NCI-H2171 treated with DMSO at 0.1 percent for 48 hours (cell line): ENCODE results near the gene IPO9.
"Not testable (repeated sequence)": the region's sequence is repeated elsewhere in the genome, so short reads cannot be mapped to it uniquely, and the experiment has no call there.

ENCODE experiments used
- DNase-seq: peaks from one replicate; lab custom pipeline; 2025; lab: John Stamatoyannopoulos, UW

IPO9 gene

DNA sequence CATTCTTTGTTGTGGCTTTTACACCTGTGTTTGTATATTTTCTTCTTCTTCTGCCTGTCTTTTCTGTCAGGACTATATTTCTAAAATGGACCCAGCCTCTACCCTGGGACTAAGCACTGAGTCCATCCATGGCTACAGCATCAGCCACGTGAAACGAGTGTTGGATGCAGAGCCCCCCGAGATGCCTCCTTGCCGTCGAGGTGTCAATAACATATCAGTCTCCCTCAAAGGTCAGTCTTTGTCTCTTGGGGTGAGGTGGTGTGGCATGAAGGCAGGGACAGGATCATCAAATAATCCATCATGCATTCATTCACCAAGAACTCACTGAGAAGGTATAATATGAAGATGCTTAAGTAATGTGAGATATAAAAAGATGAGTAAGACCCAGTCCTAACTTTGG is 19.1 kb upstream of the IPO9 start:
- DNase-seq, result no peak

DNA sequence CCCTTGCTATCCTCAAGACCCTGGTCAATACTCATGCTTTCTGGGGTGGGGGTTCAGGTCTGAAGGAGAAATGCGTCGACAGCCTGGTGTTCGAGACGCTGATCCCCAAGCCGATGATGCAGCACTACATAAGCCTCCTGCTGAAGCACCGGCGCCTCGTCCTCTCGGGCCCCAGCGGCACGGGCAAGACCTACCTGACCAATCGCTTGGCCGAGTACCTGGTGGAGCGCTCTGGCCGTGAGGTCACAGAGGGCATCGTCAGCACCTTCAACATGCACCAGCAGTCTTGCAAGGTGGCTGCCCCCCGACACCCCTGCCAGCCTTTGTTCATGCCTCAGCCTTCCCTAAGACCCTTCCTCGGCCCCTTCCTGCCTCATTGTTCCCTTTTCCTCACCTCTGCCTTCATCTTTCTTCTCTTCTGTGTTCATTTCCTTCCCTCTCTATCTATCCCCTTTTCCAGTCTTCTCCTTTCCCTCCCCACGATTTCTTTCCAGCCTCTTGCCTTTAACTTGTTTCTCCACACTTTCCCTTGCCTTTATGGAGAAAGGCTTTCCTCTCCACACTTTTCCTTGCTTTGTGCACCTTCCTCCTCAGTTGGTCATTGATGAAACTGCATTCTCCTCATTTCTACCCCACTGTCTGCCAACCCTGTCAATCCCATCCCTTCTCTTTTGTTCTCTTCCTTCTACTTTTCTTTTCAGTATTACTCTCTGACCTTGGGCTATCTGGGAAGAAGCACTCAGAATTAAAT is 18.3 kb upstream of the IPO9 start:
- no peak for DNase-seq

DNA sequence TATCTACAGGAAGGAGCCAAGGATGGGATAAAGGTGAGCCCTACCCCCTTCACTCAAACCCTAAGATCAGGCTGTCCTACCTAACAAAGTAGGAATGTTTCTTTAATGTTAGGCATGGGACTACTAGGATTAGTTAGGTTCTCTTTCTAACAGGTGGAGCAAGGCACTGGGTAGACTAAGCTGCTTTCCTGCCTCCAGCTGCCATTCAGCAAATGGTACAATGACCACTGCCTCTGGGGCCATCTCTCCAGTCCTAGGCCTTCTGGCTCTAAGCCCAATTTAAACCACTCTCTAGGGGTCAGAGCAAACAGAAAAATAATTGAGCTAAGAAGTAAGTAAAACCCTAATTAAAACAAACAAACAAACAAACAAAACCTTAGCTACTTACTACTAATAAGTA is 15.7 kb upstream of the IPO9 start:
- DNase-seq, result no peak

GRCh38 chr1:201816309-201816854 is 12.6 kb upstream of the IPO9 start:
- no peak for DNase-seq

GRCh38 chr1:201818971-201819750 is 9.8 kb upstream of the IPO9 start:
- no peak for DNase-seq

DNA sequence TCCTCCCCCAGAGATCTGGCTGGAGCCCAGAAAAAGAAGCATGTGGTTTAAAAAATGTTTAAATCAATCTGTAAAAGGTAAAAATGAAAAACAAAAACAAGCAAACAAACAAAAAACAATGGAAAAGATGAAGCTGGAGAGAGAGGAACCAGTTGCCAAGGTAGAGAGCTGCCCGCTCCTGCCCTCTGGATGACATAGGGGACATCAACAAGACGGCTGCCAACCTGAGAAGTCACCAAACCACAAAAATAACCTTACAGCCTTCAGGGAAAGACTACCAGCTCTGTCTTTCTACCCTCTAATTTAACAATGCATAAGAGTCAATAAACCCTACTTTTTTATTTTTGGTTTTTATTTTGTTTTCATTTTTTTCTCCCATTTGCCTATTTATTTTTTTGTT is 8.5 kb upstream of the IPO9 start:
- no peak for DNase-seq

DNA sequence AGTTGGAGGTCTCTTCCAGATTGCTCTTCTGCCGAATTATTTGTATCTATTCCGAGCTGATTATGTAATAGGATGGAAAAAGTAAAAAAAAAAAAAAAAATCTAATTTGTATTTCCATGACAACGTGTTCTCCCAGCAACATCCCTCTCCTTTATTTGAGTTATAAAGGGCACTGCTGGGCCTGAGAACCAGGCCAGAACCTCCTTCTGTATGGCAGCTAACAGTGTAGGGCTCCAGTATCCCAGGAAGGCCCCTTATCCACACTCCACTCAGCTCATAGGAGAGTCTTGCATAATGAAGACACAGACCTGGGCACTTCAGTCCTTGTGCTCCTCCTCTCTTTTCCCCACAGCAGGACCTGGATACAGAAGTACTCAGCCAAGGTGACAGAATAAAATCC is 3.7 kb upstream of the IPO9 start:
- no peak for DNase-seq

DNA sequence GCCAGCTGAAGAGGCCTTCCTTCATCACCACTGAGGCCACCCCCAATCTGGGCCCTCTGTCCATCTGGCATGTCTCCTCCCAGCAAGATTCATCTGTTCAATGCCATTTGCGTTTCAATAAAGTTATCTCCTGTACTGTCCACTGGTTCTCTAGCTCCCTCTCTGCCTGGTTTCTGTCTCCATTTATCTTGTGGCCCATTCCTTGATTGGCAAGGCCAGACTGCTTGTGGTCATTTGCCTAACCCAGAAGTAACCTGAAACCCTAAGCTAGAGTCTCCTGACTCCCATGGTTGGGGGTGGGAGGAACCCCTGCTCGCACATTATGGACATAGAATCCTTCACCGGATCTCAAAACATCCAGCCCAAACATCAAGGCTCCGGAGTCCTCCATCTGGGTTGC is 2.1 kb upstream of the IPO9 start:
- no peak for DNase-seq

- no peak for DNase-seq
Measured at GRCh38 chr1:201827321-201828216, 1.4 kb upstream of the IPO9 start.

GRCh38 chr1:201828217-201828819 is 639 bp upstream of the IPO9 start:
- DNase-seq, result no peak

DNA sequence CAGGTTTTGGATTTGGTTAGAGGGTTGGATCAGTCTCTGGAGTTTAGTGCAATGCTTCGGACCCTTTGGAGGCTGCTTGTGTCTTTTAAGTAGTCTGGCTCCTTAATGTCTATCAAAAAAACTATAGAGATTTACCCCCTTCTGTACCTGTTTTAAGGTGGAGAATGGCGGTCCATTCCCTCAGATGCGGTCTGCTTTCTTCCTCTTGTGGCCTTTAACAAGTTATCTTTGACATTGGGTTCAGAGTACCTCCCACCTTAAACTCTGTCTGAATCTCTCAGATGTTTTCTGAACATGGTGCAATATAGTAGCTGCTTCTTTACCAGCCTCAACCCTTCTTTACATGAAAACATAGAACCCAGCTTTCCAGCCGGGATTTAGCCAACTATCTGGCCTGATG is 2.4 kb downstream of the IPO9 start:
- DNase-seq, result no peak

GRCh38 chr1:201834621-201835020 is 5.7 kb downstream of the IPO9 start:
- no peak for DNase-seq

DNA sequence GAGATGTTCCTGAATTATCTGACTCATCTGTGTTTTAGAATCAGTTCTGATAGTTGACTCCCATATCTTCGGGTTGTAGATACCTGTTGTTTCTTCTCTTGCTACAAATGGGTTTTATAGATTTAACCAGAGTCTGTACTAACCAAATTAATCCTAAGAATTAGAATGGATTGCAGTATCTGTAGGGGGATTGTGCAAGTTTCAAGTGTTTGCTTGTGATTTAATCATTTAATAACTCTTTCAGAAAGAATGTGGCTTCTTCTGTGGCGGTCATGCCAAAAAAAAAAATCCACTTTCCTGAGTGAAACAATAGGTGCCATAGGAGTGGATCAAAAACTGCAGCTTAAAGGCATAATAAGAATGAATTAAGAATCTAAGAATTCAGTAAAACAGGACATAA is 9.4 kb downstream of the IPO9 start:
- DNase-seq, result no peak

GRCh38 chr1:201839089-201839488 is 10.1 kb downstream of the IPO9 start:
- DNase-seq, result not testable (repeated sequence)

DNA sequence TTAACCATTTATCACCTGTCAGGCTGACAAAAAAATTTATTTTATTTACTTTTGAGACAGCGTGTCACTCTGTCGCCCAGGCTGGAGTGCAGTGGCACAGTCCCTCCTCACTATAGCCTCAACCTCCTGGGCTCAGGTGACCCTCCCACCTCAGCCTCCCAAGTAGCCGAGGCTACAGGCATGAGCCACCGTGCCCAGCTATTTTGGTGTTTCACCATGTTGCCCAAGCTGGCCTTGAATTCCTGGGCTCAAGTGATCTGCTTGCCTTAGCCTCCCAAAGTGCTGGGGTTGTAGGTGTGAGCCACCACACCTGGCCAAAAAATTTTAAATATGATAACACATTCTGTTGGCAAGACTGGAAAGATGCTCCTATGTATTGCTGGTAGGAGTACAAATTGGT is 11.1 kb downstream of the IPO9 start:
- DNase-seq, result no peak

GRCh38 chr1:201840490-201840889 is 11.5 kb downstream of the IPO9 start:
- no peak for DNase-seq

DNA sequence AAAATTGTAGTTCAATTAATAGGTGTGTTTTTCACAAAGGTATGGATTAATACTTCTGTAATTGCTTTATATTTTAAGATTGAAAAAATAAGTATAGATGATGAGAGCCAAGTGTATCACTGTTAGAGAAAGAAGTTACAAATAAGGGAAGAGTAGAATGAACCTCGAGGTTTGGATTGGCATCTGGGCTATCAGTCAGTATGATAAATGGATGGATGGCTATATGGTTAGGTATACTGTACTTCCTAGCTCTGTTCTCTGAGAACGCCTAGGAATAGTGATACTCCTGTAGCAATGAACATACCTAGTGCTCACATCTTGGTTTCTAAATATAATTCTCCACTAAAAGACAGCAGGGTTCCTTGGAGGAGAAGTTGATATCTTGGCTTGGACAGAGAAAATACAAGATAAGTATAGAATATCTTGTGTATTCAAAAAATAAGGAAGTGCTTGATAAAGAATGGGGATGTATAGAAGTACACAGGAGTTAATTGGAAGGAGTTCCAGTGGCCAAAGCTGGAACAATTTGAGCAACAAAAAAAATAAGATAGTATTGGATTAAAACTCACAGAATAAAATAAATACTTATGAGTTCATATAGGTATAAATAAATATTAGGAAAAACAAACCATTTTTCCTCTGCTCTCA is 12.4 kb downstream of the IPO9 start:
- DNase-seq, result no peak

DNA sequence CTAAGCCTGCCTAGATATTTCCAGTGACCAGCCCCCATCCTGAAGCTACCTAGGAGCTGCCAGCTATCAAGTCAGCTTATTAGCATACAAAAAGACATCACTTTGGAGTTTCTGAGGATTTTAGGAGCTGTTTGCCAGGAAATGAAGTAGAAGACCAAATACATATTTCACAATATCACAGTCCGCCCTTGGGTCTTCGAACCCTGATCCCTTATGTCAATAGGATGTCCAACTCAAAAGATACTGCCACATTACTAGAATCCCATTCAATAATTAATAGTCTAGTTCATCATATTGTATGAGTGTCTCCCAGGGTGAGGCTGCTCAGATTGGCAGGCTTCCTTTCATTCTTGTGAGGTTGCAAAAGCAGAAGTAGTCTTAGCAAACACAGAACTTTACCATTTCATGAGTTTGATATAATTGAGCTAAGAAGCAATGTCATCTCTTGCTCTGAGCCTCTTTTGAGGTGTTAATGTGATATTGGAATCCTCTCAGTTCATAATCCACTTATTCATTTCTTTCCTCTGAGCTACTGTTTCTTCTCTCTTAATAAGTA is 13.6 kb downstream of the IPO9 start:
- DNase-seq, result no peak

DNA sequence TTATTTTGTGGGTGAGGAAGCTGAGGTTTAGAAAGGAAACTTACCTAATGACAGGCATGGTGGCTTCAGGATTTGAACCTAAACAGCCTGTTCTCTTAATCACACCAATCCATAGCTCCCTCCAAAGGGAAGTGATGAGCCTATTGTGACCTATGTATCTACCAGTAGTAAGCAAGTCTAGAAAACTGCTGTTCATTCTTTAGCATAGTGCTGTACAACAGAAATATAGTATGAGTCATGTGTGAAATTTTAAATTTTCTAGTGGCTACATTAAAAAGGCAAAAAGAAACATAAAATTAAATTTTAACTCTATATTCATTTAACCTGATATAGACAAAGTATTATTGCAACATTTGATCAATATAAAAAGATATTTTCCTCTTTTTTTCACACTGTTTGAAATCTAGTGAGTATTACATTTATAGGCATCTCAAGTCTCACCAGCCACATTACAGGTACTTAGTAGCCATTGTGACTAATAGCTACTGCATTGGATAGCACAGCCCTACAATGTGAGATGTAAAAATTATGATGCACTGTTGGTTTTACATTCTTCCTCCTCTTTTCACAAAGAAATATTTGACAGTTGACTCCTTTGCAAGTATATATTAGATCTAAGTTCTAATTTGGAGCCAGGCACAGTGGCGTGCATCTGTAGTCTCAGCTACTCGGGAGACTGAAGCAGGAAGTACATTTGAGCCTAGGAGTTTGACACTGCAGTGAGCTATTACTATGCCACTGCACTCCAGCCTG is 16.6 kb downstream of the IPO9 start:
- DNase-seq, result no peak

DNA sequence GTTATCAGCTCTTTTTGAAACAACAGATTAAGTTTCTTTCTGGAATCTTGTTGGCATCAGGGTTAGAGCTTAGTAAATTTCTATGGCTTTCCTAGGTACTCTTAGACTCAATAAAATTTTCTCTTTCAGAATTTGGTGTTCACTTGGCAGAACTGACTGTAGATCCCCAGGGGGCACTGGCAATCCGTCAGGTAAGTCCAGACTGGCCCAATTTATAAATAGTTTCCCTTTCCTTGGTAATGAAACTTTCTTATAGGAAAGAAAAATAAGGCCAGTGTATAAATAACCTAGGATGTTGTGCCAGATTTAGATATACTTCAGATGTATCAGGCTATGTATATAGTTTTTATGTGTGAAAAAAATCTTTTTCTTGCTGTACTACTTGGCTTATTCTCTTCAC is 18.2 kb downstream of the IPO9 start:
- DNase-seq, result no peak
